GM12801 (cell line): Measurements from ENCODE around the gene SORCS1.

Experiments used
- CTCF ChIP-seq: IDR thresholded peaks from one replicate; pipeline ENCODE4 v1.5.1; 2011; ENCODE audit warnings: control low read depth; ENCODE audit not compliant: insufficient read length; ENCODE audit errors: extremely low read depth

Gene SORCS1

DNA sequence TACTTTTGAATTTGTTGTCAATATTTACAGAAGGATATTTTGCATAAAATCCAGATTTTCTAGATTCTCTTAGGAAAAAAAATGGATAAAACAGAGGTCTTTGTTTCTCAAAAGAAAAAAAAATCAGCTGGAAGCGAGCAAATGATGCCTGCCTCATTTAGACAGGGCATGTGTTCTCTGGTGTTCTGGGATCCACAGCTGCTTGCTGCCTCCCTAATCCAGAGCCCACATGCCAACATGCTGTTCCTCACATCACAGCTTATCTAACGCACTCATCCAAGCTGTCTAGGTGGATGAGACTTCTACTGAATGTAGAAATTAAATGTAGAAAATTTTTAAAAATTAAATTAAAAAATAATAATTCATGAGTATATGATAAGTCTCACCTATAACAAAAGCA lies 630.1 kb downstream of the SORCS1 start:
- TF ChIP-seq CTCF: no peak

DNA sequence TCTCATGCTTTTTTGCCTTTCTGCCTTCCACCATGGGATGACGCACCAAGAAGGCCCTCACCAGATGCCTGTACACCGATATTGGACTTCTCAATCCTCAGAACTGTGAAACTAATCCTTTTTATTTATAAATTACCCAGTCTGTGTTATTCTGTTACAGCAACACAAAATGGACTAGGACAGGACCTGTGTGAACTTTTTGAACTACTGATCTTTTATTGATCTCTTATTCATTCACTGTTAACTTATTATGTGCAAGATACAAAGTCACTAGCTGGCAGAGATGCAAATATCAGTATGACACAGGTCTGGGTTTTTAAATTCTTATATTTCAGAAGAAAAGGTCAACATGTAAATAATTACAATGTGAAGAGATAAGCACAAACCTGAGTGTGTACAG lies 635.8 kb downstream of the SORCS1 start:
- TF ChIP-seq CTCF: no peak

GRCh38 chr10:106525835-106526234 lies 638.7 kb downstream of the SORCS1 start:
- no peak for TF ChIP-seq CTCF
